Ishikawa (cell line): ENCODE measurements around the gene FLVCR2.

Source experiments
- CEBPB ChIP-seq: IDR thresholded peaks from 2 replicates; pipeline ENCODE4 v1.6.1; 2012
- CREB1 ChIP-seq: IDR thresholded peaks from 2 replicates; pipeline ENCODE4 v1.6.1; 2012; ENCODE audit warnings: low read depth
- EGR1 ChIP-seq: IDR thresholded peaks from 2 replicates; pipeline ENCODE4 v1.6.1; 2012
- EP300 ChIP-seq: IDR thresholded peaks from 2 replicates; pipeline ENCODE4 v1.6.1; 2012; ENCODE audit warnings: borderline replicate concordance
- FOXM1 ChIP-seq: IDR thresholded peaks from 2 replicates; pipeline ENCODE4 v1.6.1; 2012; ENCODE audit warnings: low read depth, borderline replicate concordance
- MAX ChIP-seq: IDR thresholded peaks from 2 replicates; pipeline ENCODE4 v1.6.1; 2012
- NFIC ChIP-seq: IDR thresholded peaks from 2 replicates; pipeline ENCODE4 v1.6.1; 2012
- RAD21 ChIP-seq: IDR thresholded peaks from 2 replicates; pipeline ENCODE4 v1.6.1; 2012; ENCODE audit warnings: low read depth
- REST ChIP-seq: IDR thresholded peaks from 2 replicates; pipeline ENCODE4 v1.6.1; 2012; ENCODE audit warnings: low read depth, mild to moderate bottlenecking
- TAF1 ChIP-seq: IDR thresholded peaks from 2 replicates; pipeline ENCODE4 v1.6.1; 2012; ENCODE audit warnings: low read depth, mild to moderate bottlenecking
- TCF12 ChIP-seq: IDR thresholded peaks from 2 replicates; pipeline ENCODE4 v1.6.1; 2012; ENCODE audit warnings: low read depth
- TEAD4 ChIP-seq: IDR thresholded peaks from 2 replicates; pipeline ENCODE4 v1.6.1; 2012
- USF1 ChIP-seq: IDR thresholded peaks from 2 replicates; pipeline ENCODE4 v1.6.1; 2012
- YY1 ChIP-seq: IDR thresholded peaks from 2 replicates; pipeline ENCODE4 v1.6.1; 2012; ENCODE audit warnings: low read depth
- ZBTB7A ChIP-seq: IDR thresholded peaks from 2 replicates; pipeline ENCODE4 v1.6.1; 2012; ENCODE audit warnings: low read depth

The FLVCR2 gene

GRCh38 chr14:75578102-75578785 is at the start of gene FLVCR2:
Gene FLVCR2, plus strand, starts transcription at chr14:75578620. Its CDS starts 353 bp downstream, at chr14:75578973.
- TF ChIP-seq FOXM1 (no peak), EP300 (no peak), TEAD4 (peak; percentile 23; the same call in 1 of the 2 replicates), TCF12 (no peak), CREB1 (no peak), USF1 (peak; percentile 92), MAX (peak; percentile 54), CEBPB (no peak), REST (no peak), ZBTB7A (peak; percentile 68; the same call in 1 of the 2 replicates)

GRCh38 chr14:75531256-75531655 is 47.2 kb upstream of the FLVCR2 start:
- TF ChIP-seq TEAD4 (no peak), CREB1 (no peak), FOXM1 (no peak), EP300 (no peak), RAD21 (no peak), REST (no peak), ZBTB7A (no peak), YY1 (no peak), NFIC (no peak), MAX (no peak)

GRCh38 chr14:75531660-75532317 is 46.6 kb upstream of the FLVCR2 start:
- TF ChIP-seq EP300 (no peak), YY1 (no peak), ZBTB7A (no peak), CREB1 (no peak), USF1 (no peak), NFIC (no peak), CEBPB (no peak), MAX (no peak), EGR1 (no peak), REST (no peak)

- TF ChIP-seq ZBTB7A, result no peak
- no peak for TF ChIP-seq EGR1
- no peak for TF ChIP-seq EP300
- TF ChIP-seq CREB1, result no peak
- TF ChIP-seq REST, result no peak
- no peak for TF ChIP-seq TEAD4
- TF ChIP-seq MAX, result no peak
- TF ChIP-seq CEBPB, result no peak
- TF ChIP-seq TAF1, result no peak
- no peak for TF ChIP-seq RAD21
- no peak for TF ChIP-seq NFIC
- no peak for TF ChIP-seq YY1
- TF ChIP-seq TCF12, result no peak
- TF ChIP-seq USF1, result no peak
- no peak for TF ChIP-seq FOXM1
These were observed 44.4 kb upstream of the FLVCR2 start for GRCh38 chr14:75533791-75534555.
